Epithelial cell of proximal tubule (primary cell): ENCODE data around the gene GSPT2. TPM values are rescaled to one million over a fixed set of nuclear protein-coding genes. Genes with fewer than 3 reads are reported as not detected.
"Not testable (repeated sequence)": the region's sequence is repeated elsewhere in the genome, so short reads cannot be mapped to it uniquely, and the experiment has no call there.

Experiments
- DNase-seq: peaks from one replicate; pipeline ENCODE4 v3.0.0-alpha.2; 2011; ENCODE audit warnings: low read depth
- H3K4me3 ChIP-seq: 2 replicates; pipeline ENCODE4 v1.5.1; 2011; ENCODE audit warnings: low read depth, mild to moderate bottlenecking, low read length
- CTCF ChIP-seq: conservative IDR thresholded peaks from 2 replicates; pipeline ENCODE4 v1.5.1; 2012; ENCODE audit warnings: low read depth, mild to moderate bottlenecking, low read length
- total RNA-seq: library from RNA; depleted of rRNA; stranded (reverse); fragments of >200 nt; gene quantifications from 2 replicates; pipeline ENCODE4 v1.2.3, GENCODE V29; 2015

The GSPT2 gene
- 4.5 and 6.4 TPM in 2 replicates for total RNA-seq

DNA sequence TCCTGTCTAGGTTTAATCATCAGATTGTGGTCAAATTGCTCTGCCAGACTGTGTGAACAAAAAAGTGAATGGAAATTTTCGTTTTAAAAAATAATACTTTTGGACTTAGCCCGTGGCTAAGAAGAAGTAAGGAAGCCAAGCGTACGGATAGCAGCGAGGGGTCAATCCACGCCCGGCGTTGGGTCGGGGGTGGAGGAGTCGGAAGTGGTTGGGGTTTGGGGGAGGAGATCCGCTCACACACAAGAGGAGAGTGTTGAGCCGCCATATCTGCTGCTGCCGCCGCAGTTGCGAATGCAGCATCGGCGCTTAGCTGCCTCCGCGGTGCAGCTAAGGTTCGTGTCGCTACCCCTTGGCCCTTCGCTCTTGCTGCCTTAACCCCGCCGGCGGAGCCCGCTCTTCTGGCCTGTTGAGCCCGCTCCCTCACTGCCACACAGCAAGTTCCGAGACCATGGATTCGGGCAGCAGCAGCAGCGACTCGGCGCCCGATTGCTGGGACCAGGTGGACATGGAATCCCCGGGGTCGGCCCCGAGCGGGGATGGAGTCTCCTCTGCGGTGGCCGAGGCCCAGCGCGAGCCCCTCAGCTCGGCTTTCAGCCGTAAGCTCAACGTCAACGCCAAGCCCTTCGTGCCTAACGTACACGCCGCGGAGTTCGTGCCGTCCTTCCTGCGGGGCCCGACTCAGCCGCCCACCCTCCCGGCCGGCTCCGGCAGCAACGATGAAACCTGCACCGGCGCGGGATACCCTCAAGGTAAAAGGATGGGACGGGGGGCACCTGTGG lies at the start of gene GSPT2:
Gene GSPT2 (plus strand): TSS at position 264 of the 779 bp plus-strand sequence. CDS start 185 bp downstream, at position 449.
- H3K4me3 ChIP-seq, result peak within 1 kb of the TSS; percentile 72
- DNase-seq, result no peak

DNA sequence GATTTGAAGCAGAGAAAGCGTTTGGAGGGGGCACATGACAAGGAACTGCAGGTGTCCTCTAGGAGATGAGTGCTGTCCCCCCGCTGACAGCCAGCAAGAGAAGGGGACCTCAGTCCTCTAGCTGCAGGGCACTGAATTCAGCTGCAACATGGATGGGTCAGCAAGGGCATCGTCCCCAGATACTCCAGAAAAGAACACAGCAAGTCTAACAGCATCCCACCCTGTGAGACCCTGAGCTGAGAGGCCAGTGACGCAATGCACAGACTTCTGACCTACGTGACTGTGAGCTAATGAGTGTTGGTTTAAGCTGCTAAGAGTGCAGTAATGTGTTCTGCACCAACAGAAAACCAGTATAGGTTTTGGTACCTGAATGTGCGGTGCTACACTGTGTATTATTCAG lies 49.0 kb upstream of the GSPT2 start:
- no peak for DNase-seq
- TF ChIP-seq CTCF, result no peak
- H3K4me3 ChIP-seq, result no peak overlapping the region

More for the DNA sequence above, at the start of gene GSPT2:
- no peak for TF ChIP-seq CTCF

- TF ChIP-seq CTCF, result no peak
- no peak for DNase-seq
- no peak overlapping the region for H3K4me3 ChIP-seq
Measured at GRCh38 chrX:51697397-51697796, 45.8 kb upstream of the GSPT2 start.

DNA sequence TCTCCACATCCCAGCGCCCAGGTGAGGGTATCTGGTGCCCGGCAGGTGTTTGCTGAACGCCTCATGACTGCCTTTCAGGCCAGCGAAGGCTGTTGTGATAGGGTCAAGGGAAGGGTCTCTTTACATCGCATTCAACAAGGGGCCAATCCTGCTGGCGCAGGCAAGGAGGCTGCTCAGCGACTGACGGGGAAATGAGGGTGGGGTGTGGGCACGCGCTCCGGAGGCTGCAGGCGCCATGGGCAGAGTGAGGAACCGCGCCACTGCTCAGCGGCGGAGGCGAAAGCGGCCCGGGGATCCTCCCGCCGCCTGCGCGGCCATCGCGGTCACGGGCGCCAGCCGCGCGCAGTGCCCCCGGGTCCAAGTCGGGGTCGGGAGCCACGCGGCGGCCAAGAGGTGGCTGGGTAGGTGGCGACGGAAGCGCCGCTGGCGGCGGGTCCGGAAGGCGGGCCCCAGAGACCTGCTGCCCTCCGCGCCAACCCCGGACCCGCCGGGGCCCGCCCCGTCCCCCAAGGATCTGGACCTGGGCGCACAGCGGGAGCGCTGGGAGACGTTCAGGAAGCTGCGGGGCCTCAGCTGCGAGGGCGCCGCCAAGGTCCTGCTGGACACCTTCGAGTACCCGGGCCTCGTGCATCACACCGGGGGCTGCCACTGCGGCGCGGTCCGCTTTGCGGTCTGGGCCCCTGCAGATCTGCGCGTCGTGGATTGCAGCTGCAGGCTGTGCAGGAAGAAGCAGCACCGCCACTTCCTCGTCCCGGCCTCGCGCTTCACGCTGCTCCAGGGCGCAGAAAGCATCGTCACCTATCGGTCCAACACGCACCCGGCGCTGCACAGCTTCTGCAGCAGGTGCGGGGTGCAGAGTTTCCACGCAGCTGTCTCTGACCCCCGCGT lies 32.7 kb upstream of the GSPT2 start, which contains the start of gene CENPVL1:
Gene CENPVL1 (plus strand): TSS at position 236 of the 888 bp plus-strand sequence. CDS start 0 bp downstream, at position 236.
- not testable (repeated sequence) for H3K4me3 ChIP-seq, DNase-seq

DNA sequence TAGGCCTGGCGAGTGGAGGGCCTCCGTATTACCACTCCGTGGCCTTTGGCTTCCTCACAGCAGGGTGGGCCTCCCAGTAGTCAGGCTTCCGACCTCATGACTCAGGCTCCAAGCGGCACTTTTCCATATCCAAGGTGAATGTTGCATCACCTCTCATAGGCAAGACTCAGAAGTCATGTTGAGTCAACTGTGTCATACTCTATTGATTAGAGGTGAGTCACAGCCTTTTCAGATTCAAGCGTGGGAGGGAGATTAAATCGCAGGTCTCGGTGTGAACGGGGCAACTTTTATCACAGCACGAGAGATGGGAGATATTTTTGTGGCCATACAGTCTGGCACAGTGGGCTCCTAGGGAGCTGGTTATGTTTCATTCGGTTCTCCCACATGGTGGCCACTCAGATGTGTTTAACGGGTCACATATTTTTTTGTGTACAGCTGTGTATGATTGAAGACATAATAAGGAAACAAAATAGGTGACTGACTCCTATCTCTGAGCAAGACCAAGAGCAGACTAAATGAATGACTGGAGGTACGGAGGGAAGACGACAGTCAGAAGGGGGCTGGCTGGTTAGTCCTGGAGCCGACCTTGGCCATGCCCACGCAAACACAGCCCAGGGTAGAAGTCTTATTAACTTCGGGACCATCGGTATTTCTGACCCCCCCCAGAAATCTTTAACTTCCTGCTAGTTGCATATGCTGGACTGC lies 30.1 kb upstream of the GSPT2 start:
- not testable (repeated sequence) for DNase-seq, H3K4me3 ChIP-seq

GRCh38 chrX:51728202-51728601 lies 15.0 kb upstream of the GSPT2 start:
- TF ChIP-seq CTCF, result no peak
- no peak overlapping the region for H3K4me3 ChIP-seq
- DNase-seq, result no peak

GRCh38 chrX:51737091-51737490 lies 6.2 kb upstream of the GSPT2 start:
- no peak overlapping the region for H3K4me3 ChIP-seq
- TF ChIP-seq CTCF, result no peak
- no peak for DNase-seq
